Breast epithelium (tissue), 4 donors: ENCODE results near the gene EFNA2. TPM values are rescaled to one million over a fixed set of nuclear protein-coding genes. Genes with fewer than 3 reads are reported as not detected.

Experiments
- DNase-seq, 2 donors: peaks; one replicate each; pipeline ENCODE4 v3.0.0-alpha.2; 2019; ENCODE audit warnings: low spot score in 2 of 2
- H3K27ac ChIP-seq, 2 donors: fragments of 200-600 bp; sonication (generic) in 1 of 2; one replicate each; pipeline ENCODE4 v1.5.1; 2016 to 2019; ENCODE audit warnings: mild to moderate bottlenecking in 1 of 2
- H3K27me3 ChIP-seq, 2 donors: fragments of 200-600 bp; sonication (generic) in 1 of 2; one replicate each; pipeline versions ENCODE4 v1.5.1 to v1.6.0; 2017 to 2019; ENCODE audit warnings: control low read depth in 1 of 2, mild to moderate bottlenecking in 1 of 2
- H3K36me3 ChIP-seq: fragments of 200-600 bp; one replicate; pipeline ENCODE4 v1.5.1; 2019
- H3K4me1 ChIP-seq, 2 donors: fragments of 200-600 bp; sonication (generic); one replicate each; pipeline ENCODE4 v1.5.1; 2016 to 2019; ENCODE audit warnings: control low read depth in 1 of 2
- H3K4me3 ChIP-seq, 3 donors: fragments of 200-600 bp; sonication (generic); 1 replicate in 2 of 3; 2 replicates in 1 of 3; pipeline ENCODE4 v1.5.1; 2016 to 2019; ENCODE audit warnings: mild to moderate bottlenecking in 3 of 3, moderate library complexity in 2 of 3
- H3K9me3 ChIP-seq, 2 donors: fragments of 200-600 bp; sonication (generic) in 1 of 2; one replicate each; pipeline ENCODE4 v1.5.1; 2016 to 2019; ENCODE audit warnings: control low read depth in 1 of 2
- CTCF ChIP-seq, 3 donors: fragments of 450-650 bp; IDR thresholded peaks; one replicate each; pipeline ENCODE4 v1.5.1; 2016 to 2017; ENCODE audit warnings: antibody characterized with exemption in 3 of 3, mild to moderate bottlenecking in 3 of 3, moderate library complexity in 3 of 3
- POLR2A ChIP-seq: fragments of 450-650 bp; IDR thresholded peaks from one replicate; pipeline ENCODE4 v1.6.1; 2016; ENCODE audit warnings: antibody characterized with exemption, mild to moderate bottlenecking, moderate library complexity
- POLR2AphosphoS5 ChIP-seq, 3 donors: sonication (generic); formaldehyde crosslinking; IDR thresholded peaks; one replicate each; pipeline ENCODE4 v1.6.1; 2017; ENCODE audit warnings: antibody characterized with exemption in 3 of 3
- intact Hi-C: fragments of 100-400 bp; cut with DNase I; formaldehyde crosslinking; loops from one replicate; pipeline ENCODE4 v1.15.1; 2023; ENCODE audit warnings: low total_unique reads
- total RNA-seq, 3 donors: library from RNA; depleted of rRNA; stranded (reverse); fragments of >200 nt; gene quantifications; one replicate each; pipeline ENCODE4 v1.1.0, GENCODE V29; 2016

The EFNA2 gene
- total RNA-seq, 3 donors from 2014 or later: 0.66 TPM; not detected in 2

GRCh38 chr19:1274852-1275259, 10.8 kb upstream of the EFNA2 start:
- TF ChIP-seq POLR2AphosphoS5 (IDR thresholded peaks at IDR 0.05) (no peak), CTCF (IDR thresholded peaks at IDR 0.05) (no peak), POLR2A (no peak)
- Histone ChIP-seq H3K27me3 (no peaks in the 10 kb centered on the region), H3K27ac (peak overlapping the region; percentile 94 to 99), H3K36me3 (peaks cover 5% of the 10 kb centered on the region), H3K9me3 (no peaks in the 10 kb centered on the region), H3K4me3 (peak overlapping the region; percentile 69 to 87 (median 79)), H3K4me1 (peaks cover 36 to 55% of the 10 kb centered on the region in 2 donors)
- DNase-seq: no peak
- intact Hi-C loops: loop anchor here (10.0 kb wide), 2 partner anchors 130 to 170 kb away; partner anchors contain the start of genes DAZAP1 and GAMT

GRCh38 chr19:1275260-1275975, 10.3 kb upstream of the EFNA2 start, which contains the start of gene FAM174C:
FAM174C (plus strand) TSS chr19:1275530; CDS start chr19:1275550, 20 bp downstream.
- intact Hi-C loops: loop anchor here (10.0 kb wide), 2 partner anchors 129 to 169 kb away; partner anchors contain the start of genes DAZAP1 and GAMT
- Histone ChIP-seq H3K4me1 (peaks cover 34 to 49% of the 10 kb centered on the region in 2 donors), H3K36me3 (peaks cover 5% of the 10 kb centered on the region), H3K27ac (peak within 1 kb of the TSS; percentile 94 to 99), H3K9me3 (no peaks in the 10 kb centered on the region), H3K4me3 (peak within 1 kb of the TSS; percentile 69 to 87 (median 79)), H3K27me3 (no peaks in the 10 kb centered on the region)
- DNase-seq: peak; percentile 94 to 98
- peak in 1 of 3 donors; percentile 13 for TF ChIP-seq CTCF (IDR thresholded peaks at IDR 0.05)
- TF ChIP-seq POLR2A: peak; percentile 44
- peak; percentile 14 to 55 (median 53) for TF ChIP-seq POLR2AphosphoS5 (IDR thresholded peaks at IDR 0.05)

- peak overlapping the region; percentile 69 to 87 (median 79) for H3K4me3 ChIP-seq
- H3K27ac ChIP-seq: peak overlapping the region; percentile 94 to 99
- H3K36me3 ChIP-seq: peaks cover 5% of the 10 kb centered on the region
- no peaks in the 10 kb centered on the region for H3K27me3 ChIP-seq
- peaks cover 27 to 42% of the 10 kb centered on the region in 2 donors for H3K4me1 ChIP-seq
- intact Hi-C loops: loop anchor here (10.0 kb wide), 2 partner anchors 129 to 169 kb away; partner anchors contain the start of genes DAZAP1 and GAMT
- no peak for DNase-seq
- H3K9me3 ChIP-seq: no peaks in the 10 kb centered on the region
- TF ChIP-seq POLR2A (no peak), POLR2AphosphoS5 (IDR thresholded peaks at IDR 0.05) (no peak), CTCF (IDR thresholded peaks at IDR 0.05) (no peak)
These were observed 9.6 kb upstream of the EFNA2 start for GRCh38 chr19:1275976-1276627.

GRCh38 chr19:1276628-1277022, 9.0 kb upstream of the EFNA2 start:
- Histone ChIP-seq H3K9me3 (no peaks in the 10 kb centered on the region), H3K27ac (peak overlapping the region in 1 of 2 donors; percentile 94), H3K27me3 (no peaks in the 10 kb centered on the region), H3K4me1 (peaks cover 23 to 37% of the 10 kb centered on the region in 2 donors), H3K36me3 (peaks cover 5% of the 10 kb centered on the region), H3K4me3 (peak overlapping the region; percentile 69 to 87 (median 79))
- no peak for DNase-seq
- intact Hi-C loops: loop anchor here (10.0 kb wide), 2 partner anchors 128 to 168 kb away; partner anchors contain the start of genes DAZAP1 and GAMT
- TF ChIP-seq CTCF (IDR thresholded peaks at IDR 0.05) (no peak), POLR2A (no peak), POLR2AphosphoS5 (IDR thresholded peaks at IDR 0.05) (no peak)
